ENCODE data around the gene MARS1.

GRCh38 chr12:57474862-57475261 lies 13.0 kb upstream of the MARS1 start:
- TF ChIP-seq CTCF (IDR thresholded peaks at IDR 0.05; ENCODE audit: low read length) (no peak), EZH2 (optimal IDR thresholded peaks at IDR 0.05; ENCODE audit: low read depth, low read length) (no peak), EZH2phosphoT487 (IDR thresholded peaks at IDR 0.05; ENCODE audit: low read length) (no peak)
